ENCODE data around the gene ERVFRD-1. TPM values are rescaled to one million over a fixed set of nuclear protein-coding genes. Genes with fewer than 3 reads are reported as not detected.

ERVFRD-1 gene
- total and polyA plus RNA-seq, 2 of the 13 experiments (the other 11 are each of a cell fraction or from before 2014, with no cell fraction given): not detected

GRCh38 chr6:11066505-11067347, 44.8 kb downstream of the ERVFRD-1 start (continued):
- TF ChIP-seq CAMTA2 (CRISPR knock-in tag; IDR thresholded peaks at IDR 0.05; ENCODE audit: borderline replicate concordance): no peak
- TF ChIP-seq ZNF615 (CRISPR knock-in tag; IDR thresholded peaks at IDR 0.05; ENCODE audit: borderline replicate concordance): no peak
- no peak for TF ChIP-seq ELK4 (CRISPR knock-in tag; IDR thresholded peaks at IDR 0.05; ENCODE audit: borderline replicate concordance)
- no peak for TF ChIP-seq ZNF160 (CRISPR knock-in tag; IDR thresholded peaks at IDR 0.05)
- TF ChIP-seq ZFY (CRISPR knock-in tag; IDR thresholded peaks at IDR 0.05): no peak
- TF ChIP-seq ZFP82 (CRISPR knock-in tag; IDR thresholded peaks at IDR 0.05; ENCODE audit: borderline replicate concordance): no peak
- TF ChIP-seq KLF12 (CRISPR knock-in tag; IDR thresholded peaks at IDR 0.05; ENCODE audit: borderline replicate concordance): no peak
- TF ChIP-seq HOXD1 (CRISPR knock-in tag; IDR thresholded peaks at IDR 0.05): peak; percentile 86
- no peak for TF ChIP-seq KIAA2018 (CRISPR knock-in tag; IDR thresholded peaks at IDR 0.05; ENCODE audit: borderline replicate concordance)
- no peak for TF ChIP-seq NCOA5 (CRISPR knock-in tag; IDR thresholded peaks at IDR 0.05)
- TF ChIP-seq ZNF274 (CRISPR knock-in tag; IDR thresholded peaks at IDR 0.05): no peak; the same call in 1 of the 2 replicates
- no peak for TF ChIP-seq SRSF4 (IDR thresholded peaks at IDR 0.05; ENCODE audit: low read depth, low read length, poor library complexity, severe bottlenecking)
- peak; percentile 63; the same call in 1 of the 2 replicates for TF ChIP-seq TARDBP (CRISPR knock-in tag; IDR thresholded peaks at IDR 0.05)
- TF ChIP-seq ZNF549 (CRISPR knock-in tag; IDR thresholded peaks at IDR 0.05): no peak
- no peak for TF ChIP-seq CSRNP2 (CRISPR knock-in tag; conservative IDR thresholded peaks at IDR 0.05; ENCODE audit: low read depth)
- TF ChIP-seq MZF1 (CRISPR knock-in tag; IDR thresholded peaks at IDR 0.05; ENCODE audit: borderline replicate concordance): no peak
- TF ChIP-seq ZNF337 (CRISPR knock-in tag; IDR thresholded peaks at IDR 0.05; ENCODE audit: borderline replicate concordance, low read depth): peak; percentile 74; the same call in 1 of the 2 replicates
- no peak for TF ChIP-seq KDM5B (CRISPR knock-in tag; IDR thresholded peaks at IDR 0.05; ENCODE audit: borderline replicate concordance)

Data from HepG2 (cell line).